Memory B cell (primary cell): ENCODE results near the gene TAF11.
A peak's percentile ranks its signal among the peaks of the same experiment; 100 is the strongest.

ENCODE experiments used
- ATAC-seq: fragments of 150-1000 bp; cut with Tn5 transposase; 2 replicates; pipeline ENCODE4 v1.10.0; 2021; ENCODE audit warnings: low read depth, mild to moderate bottlenecking, moderate library complexity
- DNase-seq, 2 donors: peaks; one replicate each; pipeline ENCODE4 v3.0.0; 2022; ENCODE audit warnings: low spot score in 2 of 2
- H3K27ac Mint-ChIP-seq: one replicate; pipeline ENCODE4 v1.8.0; 2022; ENCODE audit warnings: mild to moderate bottlenecking, moderate library complexity, mixed read lengths
- H3K27me3 Mint-ChIP-seq: one replicate; pipeline ENCODE4 v1.8.0; 2022; ENCODE audit warnings: mixed read lengths
- H3K36me3 Mint-ChIP-seq: one replicate; pipeline ENCODE4 v1.8.0; 2022; ENCODE audit warnings: mild to moderate bottlenecking, mixed read lengths
- H3K4me1 Mint-ChIP-seq: one replicate; pipeline ENCODE4 v1.8.0; 2022; ENCODE audit warnings: mixed read lengths
- H3K4me3 Mint-ChIP-seq: one replicate; pipeline ENCODE4 v1.8.0; 2022; ENCODE audit warnings: mild to moderate bottlenecking, moderate library complexity, mixed read lengths
- H3K9me3 Mint-ChIP-seq: one replicate; pipeline ENCODE4 v1.8.0; 2022; ENCODE audit warnings: mixed read lengths

Gene TAF11

GRCh38 chr6:34834789-34835518, 52.9 kb downstream of the TAF11 start:
- DNase-seq (no peak), ATAC-seq (no peak)
- Mint-ChIP-seq H3K27me3 (no peaks in the 10 kb centered on the region), H3K36me3 (peaks cover 26% of the 10 kb centered on the region), H3K4me1 (no peaks in the 10 kb centered on the region), H3K4me3 (no peak overlapping the region), H3K9me3 (no peaks in the 10 kb centered on the region), H3K27ac (peak overlapping the region; percentile 47)

DNA sequence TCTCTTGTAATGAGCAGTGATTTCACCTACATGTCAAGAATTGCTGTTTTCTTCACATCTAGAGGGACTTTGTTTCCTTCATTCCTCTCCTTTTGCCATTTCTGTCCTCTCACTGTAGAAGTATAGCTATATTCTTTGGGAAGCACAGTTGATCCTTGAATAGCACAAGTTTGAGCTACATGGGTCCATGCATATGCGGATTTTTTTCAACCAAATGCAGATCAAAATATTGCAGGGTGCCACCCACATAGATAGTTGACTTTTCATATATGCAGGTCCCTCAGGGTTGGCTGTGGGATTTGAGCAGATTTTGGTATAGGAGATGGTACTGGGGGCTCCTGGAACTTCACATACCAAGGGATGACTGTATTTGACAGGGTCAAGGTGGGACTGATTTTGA, 54.9 kb downstream of the TAF11 start:
- DNase-seq (no peak), ATAC-seq (no peak)
- no peaks in the 10 kb centered on the region for H3K27me3 Mint-ChIP-seq
- no peak overlapping the region for H3K27ac Mint-ChIP-seq
- no peaks in the 10 kb centered on the region for H3K9me3 Mint-ChIP-seq
- H3K4me1 Mint-ChIP-seq = no peaks in the 10 kb centered on the region
- peaks cover 27% of the 10 kb centered on the region for H3K36me3 Mint-ChIP-seq
- no peak overlapping the region for H3K4me3 Mint-ChIP-seq

GRCh38 chr6:34829137-34829536, 58.7 kb downstream of the TAF11 start:
- Mint-ChIP-seq H3K27me3 (no peaks in the 10 kb centered on the region), H3K4me3 (no peak overlapping the region), H3K36me3 (peaks cover 16% of the 10 kb centered on the region), H3K9me3 (no peaks in the 10 kb centered on the region), H3K4me1 (no peaks in the 10 kb centered on the region), H3K27ac (no peak overlapping the region)
- DNase-seq (no peak), ATAC-seq (no peak)
